ENCODE measurements around the gene GRIK5.

Gene GRIK5

GRCh38 chr19:42069619-42070351, at the start of gene GRIK5:
Gene GRIK5 (minus strand): TSS chr19:42070206. CDS start chr19:42065770, 4,436 bp downstream.
- TF ChIP-seq ARNT (IDR thresholded peaks at IDR 0.05), result no peak
- no peak for TF ChIP-seq FOXM1 (IDR thresholded peaks at IDR 0.05; ENCODE audit: borderline replicate concordance)
- TF ChIP-seq L3MBTL2 (conservative IDR thresholded peaks at IDR 0.05), result no peak
- no peak for TF ChIP-seq PKNOX1 (IDR thresholded peaks at IDR 0.05)
- TF ChIP-seq HDGF (IDR thresholded peaks at IDR 0.05; ENCODE audit: borderline replicate concordance), result no peak
- no peak for TF ChIP-seq FOXK2 (IDR thresholded peaks at IDR 0.05)
- TF ChIP-seq ELF4 (IDR thresholded peaks at IDR 0.05), result no peak
- no peak for TF ChIP-seq SP1 (IDR thresholded peaks at IDR 0.05)
- TF ChIP-seq ZNF384 (IDR thresholded peaks at IDR 0.05), result no peak
- no peak for TF ChIP-seq TARDBP (IDR thresholded peaks at IDR 0.05)
- no peak for TF ChIP-seq BHLHE40 (IDR thresholded peaks at IDR 0.05; ENCODE audit: borderline replicate concordance)
- TF ChIP-seq NFRKB (IDR thresholded peaks at IDR 0.05), result no peak
- no peak for DNase-seq (ENCODE audit: extremely low spot score)
- CTCF ChIA-PET, result interaction anchor here (0.8 kb wide), 1 partner anchor 42 kb away, joined by 3 read pairs; no protein-coding TSS in a partner anchor
- POLR2A ChIA-PET, result no interaction called here

- ChIA-PET POLR2A (no interaction called here), CTCF (no interaction called here)
- TF ChIP-seq BHLHE40 (IDR thresholded peaks at IDR 0.05; ENCODE audit: borderline replicate concordance) (no peak), FOXK2 (IDR thresholded peaks at IDR 0.05) (no peak), PKNOX1 (IDR thresholded peaks at IDR 0.05) (no peak), ZNF384 (IDR thresholded peaks at IDR 0.05) (no peak), TARDBP (IDR thresholded peaks at IDR 0.05) (no peak), L3MBTL2 (conservative IDR thresholded peaks at IDR 0.05) (no peak), SUZ12 (IDR thresholded peaks at IDR 0.05) (no peak), CTBP1 (IDR thresholded peaks at IDR 0.05; ENCODE audit: borderline replicate concordance) (no peak), NFRKB (IDR thresholded peaks at IDR 0.05) (no peak), HDGF (IDR thresholded peaks at IDR 0.05; ENCODE audit: borderline replicate concordance) (no peak), FOXM1 (IDR thresholded peaks at IDR 0.05; ENCODE audit: borderline replicate concordance) (no peak), ELF4 (IDR thresholded peaks at IDR 0.05) (no peak)
- no peak for DNase-seq (ENCODE audit: extremely low spot score)
Observed at GRCh38 chr19:42117076-42117475, 47.1 kb upstream of the GRIK5 start.

- ChIA-PET POLR2A (no interaction called here), CTCF (no interaction called here)
- TF ChIP-seq FOXK2 (IDR thresholded peaks at IDR 0.05), result no peak
- TF ChIP-seq ELF4 (IDR thresholded peaks at IDR 0.05), result no peak
- no peak for TF ChIP-seq CTBP1 (IDR thresholded peaks at IDR 0.05; ENCODE audit: borderline replicate concordance)
- no peak for TF ChIP-seq TARDBP (IDR thresholded peaks at IDR 0.05)
- TF ChIP-seq ARNT (IDR thresholded peaks at IDR 0.05), result no peak
- DNase-seq (ENCODE audit: extremely low spot score), result no peak
Observed at GRCh38 chr19:42116308-42117075, 46.5 kb upstream of the GRIK5 start.

- ChIA-PET POLR2A (no interaction called here), CTCF (no interaction called here)
- TF ChIP-seq CTBP1 (IDR thresholded peaks at IDR 0.05; ENCODE audit: borderline replicate concordance) (no peak), FOXK2 (IDR thresholded peaks at IDR 0.05) (no peak), PKNOX1 (IDR thresholded peaks at IDR 0.05) (no peak), FOXA1 (IDR thresholded peaks at IDR 0.05) (no peak), HDGF (IDR thresholded peaks at IDR 0.05; ENCODE audit: borderline replicate concordance) (no peak), ARNT (IDR thresholded peaks at IDR 0.05) (no peak), ZNF384 (IDR thresholded peaks at IDR 0.05) (no peak), NFRKB (IDR thresholded peaks at IDR 0.05) (no peak), L3MBTL2 (conservative IDR thresholded peaks at IDR 0.05) (no peak), SP1 (IDR thresholded peaks at IDR 0.05) (no peak), ELF4 (IDR thresholded peaks at IDR 0.05) (no peak), TARDBP (IDR thresholded peaks at IDR 0.05) (no peak), LEF1 (IDR thresholded peaks at IDR 0.05; ENCODE audit: borderline replicate concordance) (no peak), BHLHE40 (IDR thresholded peaks at IDR 0.05; ENCODE audit: borderline replicate concordance) (no peak), FOXM1 (IDR thresholded peaks at IDR 0.05; ENCODE audit: borderline replicate concordance) (no peak), SUZ12 (IDR thresholded peaks at IDR 0.05) (no peak)
- no peak for DNase-seq (ENCODE audit: extremely low spot score)
Observed at GRCh38 chr19:42115705-42116104, 45.7 kb upstream of the GRIK5 start.

- TF ChIP-seq SP1 (IDR thresholded peaks at IDR 0.05) (no peak), FOXK2 (IDR thresholded peaks at IDR 0.05) (no peak), ZNF384 (IDR thresholded peaks at IDR 0.05) (no peak), FOXA1 (IDR thresholded peaks at IDR 0.05) (no peak), ARNT (IDR thresholded peaks at IDR 0.05) (no peak), HDGF (IDR thresholded peaks at IDR 0.05; ENCODE audit: borderline replicate concordance) (no peak), LEF1 (IDR thresholded peaks at IDR 0.05; ENCODE audit: borderline replicate concordance) (no peak)
- no peak for DNase-seq (ENCODE audit: extremely low spot score)
- CTCF ChIA-PET, result interaction anchor here (1.0 to 1.3 kb wide), 2 partner anchors 17 to 69 kb away, joined by 3 to 4 read pairs; partner anchors contain the start of gene POU2F2
- POLR2A ChIA-PET, result no interaction called here
Observed at GRCh38 chr19:42115219-42115618, 45.2 kb upstream of the GRIK5 start.
